Measurements from ENCODE around the gene CALML5. TPM values are rescaled to one million over a fixed set of nuclear protein-coding genes. Genes with fewer than 3 reads are reported as not detected.

The CALML5 gene
- total and polyA plus RNA-seq, 2 of the 4 experiments (the other 2 are of a cell fraction): not detected

GRCh38 chr10:5493691-5494090 is 5.7 kb downstream of the CALML5 start:
- POLR2A ChIA-PET (ENCODE audit: unreplicated experiment): interaction anchor here (0.6 kb wide), 1 partner anchor 11 kb away, joined by 3 read pairs; no protein-coding TSS in a partner anchor
- Histone ChIP-seq H2AK5ac (ENCODE audit: low read depth, low read length) (no peak overlapping the region), H4K5ac (ENCODE audit: low read depth, low read length) (no peak overlapping the region), H4K20me1 (ENCODE audit: insufficient read depth, low read length) (no peaks in the 10 kb centered on the region), H2BK120ac (ENCODE audit: low read depth, low read length) (no peak overlapping the region), H2BK20ac (ENCODE audit: low read depth, low read length) (no peak overlapping the region), H4K91ac (ENCODE audit: insufficient read depth, low read depth, low read length) (no peak overlapping the region), H3K14ac (replicated peaks; ENCODE audit: low read depth, low read length) (no peak overlapping the region), H3K9me1 (ENCODE audit: insufficient read depth, low read length) (0 out of 2 replicates have a peak, but pooled peaks cover 5% of the 10 kb centered on the region), H4K8ac (ENCODE audit: low read depth in 2 of 2, low read length in 2 of 2) (no peak overlapping the region), H3K4me3 (ENCODE audit: insufficient read depth, low read depth, low read length) (no peak overlapping the region), H3K27me3 (ENCODE audit: control insufficient read depth, insufficient read depth, low read length) (peaks cover 7% of the 10 kb centered on the region; the same call in 1 of the 2 replicates), H3K23ac (ENCODE audit: low read depth, low read length) (no peak overlapping the region), H3K18ac (ENCODE audit: low read depth, low read length) (no peak overlapping the region), H3K56ac (ENCODE audit: extremely low read depth, insufficient read depth, low read length) (no peak overlapping the region), H3K79me1 (ENCODE audit: low read depth in 1 of 2, low read length in 2 of 2) (no peaks in the 10 kb centered on the region), H2BK15ac (ENCODE audit: low read depth, low read length) (no peak overlapping the region), H2AFZ (replicated peaks; ENCODE audit: low read length, poor library complexity) (no peak overlapping the region), H3K4ac (ENCODE audit: low read depth, low read length) (no peak overlapping the region), H3K27ac (ENCODE audit: insufficient read depth, low read length) (no peak overlapping the region), H3K4me2 (ENCODE audit: low read depth, low read length) (no peak overlapping the region), H3K9me3 (ENCODE audit: control insufficient read depth, insufficient read depth, low read length) (peaks cover 4% of the 10 kb centered on the region), H2BK5ac (ENCODE audit: low read depth, low read length, poor library complexity, severe bottlenecking) (no peak overlapping the region), H2AK9ac (replicated peaks; ENCODE audit: low read depth, low read length, poor library complexity) (no peak overlapping the region), H3K4me1 (ENCODE audit: control insufficient read depth, insufficient read depth, low read length) (no peaks in the 10 kb centered on the region), H3K9ac (ENCODE audit: low read depth, low read length) (no peak overlapping the region), H3K36me3 (ENCODE audit: control insufficient read depth, insufficient read depth, low read length) (no peaks in the 10 kb centered on the region)
- DNase-seq (no peak), ATAC-seq (ENCODE audit: low read depth) (no peak; the same call in 1 of the 2 replicates)
- dilution Hi-C loops (cut with HindIII; ENCODE audit: low sequenced_read_pairs, unreplicated experiment): no loop called here
- CTCF ChIA-PET: no interaction called here
- intact Hi-C loops (cut with micrococcal nuclease): no loop called here
- no peak for TF ChIP-seq CHD1 (IDR thresholded peaks at IDR 0.05; ENCODE audit: low read depth, low read length)
- TF ChIP-seq NFE2L2 (IDR thresholded peaks at IDR 0.05; ENCODE audit: low read depth, low read length): no peak
- TF ChIP-seq RAD21 (IDR thresholded peaks at IDR 0.05; ENCODE audit: low read length): no peak
- TF ChIP-seq SMC3 (IDR thresholded peaks at IDR 0.05; ENCODE audit: low read depth, low read length): no peak
- TF ChIP-seq CEBPB (IDR thresholded peaks at IDR 0.05; ENCODE audit: low read depth, low read length): no peak
- no peak for TF ChIP-seq MXI1 (IDR thresholded peaks at IDR 0.05; ENCODE audit: borderline replicate concordance, low read depth, low read length)
- no peak for TF ChIP-seq USF2 (IDR thresholded peaks at IDR 0.05; ENCODE audit: low read depth, low read length)
- TF ChIP-seq ELK1 (IDR thresholded peaks at IDR 0.05; ENCODE audit: borderline replicate concordance, low read depth, low read length): no peak
- TF ChIP-seq RCOR1 (IDR thresholded peaks at IDR 0.05; ENCODE audit: insufficient replicate concordance, low read length): no peak
- no peak for TF ChIP-seq RFX5 (IDR thresholded peaks at IDR 0.05; ENCODE audit: low read depth, low read length)
- TF ChIP-seq MAZ (IDR thresholded peaks at IDR 0.05; ENCODE audit: borderline replicate concordance, low read depth, low read length): no peak
- no peak for TF ChIP-seq MAFK (IDR thresholded peaks at IDR 0.05; ENCODE audit: low read depth, low read length)
- TF ChIP-seq POLR2A (IDR thresholded peaks at IDR 0.05; ENCODE audit: low read depth, low read length): no peak
- TF ChIP-seq CTCF (conservative IDR thresholded peaks at IDR 0.05; ENCODE audit: low read depth, low read length): no peak
- in situ Hi-C loops (cut with MboI; ENCODE audit: low sequenced_read_pairs): no loop called here
- 20% methylated on average over 1 of the region's 3 CpGs; no CpG with 5 or more reads in 1 of the 2 experiments for WGBS, 2 experiments (ENCODE audit: extremely low coverage in 2 of 2, insufficient read length in 1 of 2)
- BruUV-seq (replicated peaks): no TSS peak

Data from IMR-90 (cell line).